ENCODE measurements around the gene TEX13A.

TEX13A gene

DNA sequence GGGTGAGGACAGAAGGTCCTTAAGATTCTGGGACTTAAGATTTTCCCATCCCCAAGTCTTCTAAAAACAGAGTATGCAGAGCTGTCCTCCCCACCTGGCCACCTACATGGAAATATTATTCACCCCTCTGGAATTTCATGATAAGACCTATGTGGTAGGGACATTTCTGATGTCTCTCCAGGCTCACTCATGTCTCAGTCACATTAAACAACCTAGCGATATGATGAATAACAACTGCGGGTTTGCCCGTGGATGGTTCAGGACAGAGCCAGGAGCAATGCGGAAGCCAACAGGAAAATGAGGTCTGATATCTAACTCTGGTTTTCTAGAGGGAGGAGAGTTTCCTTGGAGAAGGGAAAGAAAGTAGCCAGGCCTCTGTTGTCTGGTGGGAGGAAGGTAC, 47.4 kb downstream of the TEX13A start:
- peak; percentile 1 for DNase-seq (ENCODE audit: low spot score)
